Loucy (cell line): ENCODE results near the gene ZNF536.

Experiments
- CTCF ChIP-seq: fragments of 200-600 bp; sonication (generic); conservative IDR thresholded peaks from 2 replicates; pipeline ENCODE4 v1.5.1; 2014; ENCODE audit warnings: mild to moderate bottlenecking, antibody characterized with exemption, low read length
- EZH2phosphoT487 ChIP-seq: fragments of 200-600 bp; IDR thresholded peaks from 2 replicates; pipeline ENCODE4 v1.6.1; 2018; ENCODE audit warnings: antibody characterized with exemption, mild to moderate bottlenecking, moderate library complexity, borderline replicate concordance

DNA sequence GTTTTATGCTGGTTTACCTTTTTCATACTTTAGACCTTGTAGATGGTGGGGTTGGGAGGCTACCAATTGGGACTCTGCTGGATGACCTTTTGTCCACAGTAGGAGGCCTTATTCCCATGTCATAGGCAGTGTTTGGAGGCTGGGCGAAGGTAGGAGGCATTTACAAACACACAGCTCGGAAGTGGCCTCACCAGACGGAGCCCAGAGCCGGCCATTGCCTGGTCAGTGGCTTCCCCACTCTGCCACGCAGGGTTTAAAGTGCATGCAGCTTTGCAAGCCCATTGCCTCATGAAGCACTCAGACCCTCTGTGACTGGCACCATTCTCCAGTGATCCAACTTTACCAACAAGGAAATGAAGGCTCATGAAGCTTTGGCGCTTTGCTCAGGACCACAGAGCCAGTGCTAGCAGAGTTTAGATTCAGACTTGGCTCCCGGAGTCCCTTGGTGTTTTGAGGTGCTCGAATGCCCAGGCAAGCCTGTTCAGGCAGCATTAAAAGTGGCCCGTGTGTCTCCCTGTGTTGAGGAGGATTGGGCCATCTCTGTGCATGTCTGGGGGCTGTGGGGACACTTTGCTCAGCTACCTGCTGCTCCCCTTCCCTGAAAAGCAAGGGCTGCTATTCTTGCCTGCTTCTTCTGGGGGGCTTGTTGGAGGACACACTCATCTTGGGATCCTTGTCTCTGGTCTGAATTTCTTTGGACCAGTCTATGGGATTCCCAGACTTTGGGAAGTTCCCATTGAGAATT lies 148.7 kb downstream of the ZNF536 start:
- TF ChIP-seq CTCF: no peak
- no peak for TF ChIP-seq EZH2phosphoT487
